DMS114 treated with DMSO at 0.1 percent for 48 hours (cell line): ENCODE measurements around the gene HPCAL1.
"Not testable (repeated sequence)": the region's sequence is repeated elsewhere in the genome, so short reads cannot be mapped to it uniquely, and the experiment has no call there.

Experiments
- DNase-seq: peaks from one replicate; lab custom pipeline; 2025; ENCODE audit not compliant: unreplicated experiment; lab: John Stamatoyannopoulos, UW

The HPCAL1 gene

GRCh38 chr2:10435820-10436204, 133.1 kb downstream of the HPCAL1 start:
- DNase-seq: no peak

GRCh38 chr2:10436583-10437110, 133.9 kb downstream of the HPCAL1 start:
- DNase-seq: no peak

- DNase-seq: no peak
Measured at GRCh38 chr2:10437806-10438205, 135.1 kb downstream of the HPCAL1 start.

- DNase-seq: no peak
Measured at GRCh38 chr2:10438688-10439087, 136.0 kb downstream of the HPCAL1 start.

- DNase-seq: no peak
Measured at GRCh38 chr2:10439185-10439879, 136.6 kb downstream of the HPCAL1 start.

GRCh38 chr2:10439971-10440370, 137.3 kb downstream of the HPCAL1 start:
- DNase-seq: no peak

GRCh38 chr2:10440736-10441135, 138.0 kb downstream of the HPCAL1 start:
- DNase-seq: no peak

GRCh38 chr2:10441948-10442347, 139.2 kb downstream of the HPCAL1 start:
- DNase-seq: no peak

- DNase-seq: not testable (repeated sequence)
Measured at GRCh38 chr2:10442469-10443126, 139.9 kb downstream of the HPCAL1 start.

- no peak for DNase-seq
Measured at GRCh38 chr2:10444463-10444862, 141.8 kb downstream of the HPCAL1 start.

GRCh38 chr2:10446631-10447030, 143.9 kb downstream of the HPCAL1 start:
- DNase-seq: no peak

- no peak for DNase-seq
Measured at GRCh38 chr2:10447300-10447894, 144.7 kb downstream of the HPCAL1 start.

- peak; percentile 80 for DNase-seq
Measured at GRCh38 chr2:10447895-10448575, 145.3 kb downstream of the HPCAL1 start, which contains the start of gene ODC1. Gene ODC1 (minus strand): TSS chr2:10448327. CDS start chr2:10445032, 3,295 bp downstream.

GRCh38 chr2:10448576-10449485, 146.1 kb downstream of the HPCAL1 start:
- DNase-seq: peak; percentile 78

GRCh38 chr2:10449486-10449831, 146.8 kb downstream of the HPCAL1 start:
- DNase-seq: no peak

- no peak for DNase-seq
Measured at GRCh38 chr2:10449838-10450691, 147.4 kb downstream of the HPCAL1 start.

- DNase-seq: no peak
Measured at GRCh38 chr2:10451819-10452218, 149.1 kb downstream of the HPCAL1 start.

- no peak for DNase-seq
Measured at GRCh38 chr2:10452312-10452711, 149.6 kb downstream of the HPCAL1 start.
